Fibroblast of peridontal ligament (primary cell): ENCODE measurements around the gene MIPOL1.

ENCODE experiments used
- DNase-seq: peaks from one replicate; pipeline ENCODE4 v3.0.0-alpha.2; 2010; ENCODE audit errors: extremely low read depth

The MIPOL1 gene

DNA sequence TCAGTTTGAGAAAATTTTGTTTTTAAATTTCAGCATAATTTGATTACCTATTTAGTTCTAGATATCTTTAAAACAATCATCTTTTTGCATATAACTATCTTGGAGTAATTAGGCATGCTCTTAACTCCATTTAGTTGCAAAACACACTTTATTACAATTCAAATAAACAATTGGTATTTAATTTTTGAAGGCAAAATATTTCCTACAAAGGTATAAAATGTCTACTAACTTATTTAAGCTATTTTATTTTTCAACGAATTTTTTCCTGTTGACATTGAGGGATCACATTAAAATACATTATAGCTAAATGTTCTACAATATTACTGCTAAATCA lies 389.0 kb downstream of the MIPOL1 start:
- DNase-seq = no peak

DNA sequence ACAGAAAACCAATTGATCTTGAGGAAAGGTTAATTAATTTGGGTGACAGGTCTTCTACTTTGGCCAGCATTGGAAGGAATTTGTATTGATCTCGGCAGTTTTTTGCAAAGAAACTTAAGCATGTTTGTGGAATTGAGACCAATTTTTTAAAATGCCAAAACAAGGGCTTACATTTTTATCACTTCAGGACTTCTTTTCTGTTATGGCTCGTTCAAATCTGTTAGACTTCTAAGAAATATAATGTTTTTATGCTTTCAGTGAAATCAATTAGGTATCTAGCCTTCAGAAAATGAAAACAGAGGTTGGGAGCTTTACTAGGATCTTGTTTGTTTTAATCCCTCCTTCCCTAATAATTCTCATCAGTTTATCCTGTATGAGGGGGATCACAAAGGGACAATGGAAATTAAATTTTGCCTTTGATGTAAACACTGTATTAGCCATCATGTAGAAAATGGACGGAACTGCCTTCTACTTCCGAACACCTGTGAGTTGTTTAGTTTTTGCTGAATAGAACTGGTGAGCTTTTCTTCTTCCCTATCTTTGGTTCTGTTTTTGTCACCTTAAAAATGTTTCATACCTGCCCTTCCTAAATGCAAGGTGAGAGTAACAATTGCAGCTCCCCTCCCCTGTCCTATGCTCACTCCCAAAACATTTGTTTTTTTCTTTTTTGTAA lies 389.5 kb downstream of the MIPOL1 start:
- peak; percentile 14 for DNase-seq

DNA sequence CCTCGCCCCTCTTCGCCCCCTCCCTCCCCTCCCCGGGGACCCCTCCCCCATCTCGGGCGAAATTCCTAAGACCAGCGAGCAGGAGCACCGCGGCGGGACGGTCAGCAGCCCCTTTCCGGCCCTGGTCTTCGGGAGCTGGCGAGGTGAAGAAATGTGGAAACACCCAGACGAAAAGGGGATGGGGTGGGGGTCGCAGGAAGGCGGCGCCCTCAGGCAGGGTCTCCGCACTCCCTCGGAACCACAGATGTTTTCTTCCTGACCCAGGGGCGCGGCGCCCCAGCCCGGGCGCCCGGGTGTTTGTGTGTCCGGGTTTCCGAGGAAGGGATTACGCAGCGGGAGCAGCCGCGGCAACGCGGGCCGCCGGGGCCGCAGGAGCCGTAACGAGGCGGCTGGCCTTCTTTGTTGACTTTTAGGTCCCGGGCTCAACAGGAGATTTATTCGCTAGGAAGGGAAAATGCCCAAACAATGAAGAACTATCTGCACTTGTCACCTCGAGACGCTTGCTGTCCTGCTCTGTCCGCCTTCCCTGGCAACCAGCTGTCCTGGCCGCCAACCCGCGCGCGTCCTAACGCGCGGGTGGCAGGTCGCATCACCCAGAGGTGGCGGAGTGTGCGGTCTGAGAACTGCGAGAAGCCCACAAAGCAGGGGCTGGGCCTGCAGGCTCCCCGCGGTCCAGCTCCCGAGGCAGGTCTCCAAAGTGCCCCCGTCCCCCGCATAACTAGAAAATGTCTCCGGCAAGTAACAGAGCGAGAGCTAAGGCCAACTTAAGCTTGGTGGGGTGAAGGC lies 390.3 kb downstream of the MIPOL1 start:
- DNase-seq = no peak

DNA sequence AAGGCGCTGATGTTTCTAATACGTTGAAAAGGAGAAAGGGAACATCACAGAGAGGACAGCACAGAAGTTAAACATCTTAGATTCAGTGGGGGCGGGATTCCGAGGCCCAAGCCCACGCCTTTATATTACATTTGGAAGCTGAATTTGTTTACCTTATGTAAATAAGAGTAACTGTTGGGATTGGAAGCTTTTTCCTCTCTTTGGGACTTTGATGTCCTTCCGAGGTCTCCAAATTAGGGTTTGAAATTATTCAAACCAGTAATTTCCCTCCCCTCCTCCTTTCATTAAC lies 390.9 kb downstream of the MIPOL1 start:
- no peak for DNase-seq

DNA sequence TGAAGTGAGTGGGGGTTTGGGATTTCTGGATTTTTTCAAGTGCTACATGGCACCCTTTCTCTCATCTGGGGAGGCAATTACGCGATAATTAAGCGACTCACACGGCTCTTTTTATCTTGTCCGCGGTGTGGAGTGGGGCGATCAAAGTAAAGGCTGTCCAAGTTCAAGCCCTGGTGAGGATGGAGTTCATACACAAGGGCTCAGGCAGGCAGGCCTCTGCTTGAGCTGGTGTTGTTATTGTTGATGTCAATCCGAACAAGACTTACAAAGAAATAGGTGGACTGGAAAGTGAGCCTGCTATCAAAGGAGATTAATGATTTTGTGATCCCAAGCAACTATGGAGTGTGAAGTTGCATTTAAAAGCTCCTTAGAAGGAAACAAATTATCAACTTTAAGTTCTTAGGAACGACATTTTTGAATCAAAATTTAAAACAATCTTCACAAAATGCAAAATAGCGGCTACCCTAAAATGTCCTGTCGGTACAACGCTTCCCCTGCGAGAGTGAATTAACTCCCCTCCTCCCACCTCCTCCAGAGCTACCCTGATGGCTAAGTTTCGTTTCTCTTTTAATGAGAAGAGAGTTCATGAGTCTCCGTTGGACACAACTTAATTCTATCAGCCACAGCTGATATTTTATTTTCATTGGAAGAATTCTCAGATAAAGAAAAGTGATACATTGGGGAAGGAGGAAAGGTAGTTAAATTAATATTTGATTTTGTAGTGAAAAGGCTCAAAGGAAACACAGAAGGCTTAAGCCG lies 391.4 kb downstream of the MIPOL1 start:
- DNase-seq = no peak

DNA sequence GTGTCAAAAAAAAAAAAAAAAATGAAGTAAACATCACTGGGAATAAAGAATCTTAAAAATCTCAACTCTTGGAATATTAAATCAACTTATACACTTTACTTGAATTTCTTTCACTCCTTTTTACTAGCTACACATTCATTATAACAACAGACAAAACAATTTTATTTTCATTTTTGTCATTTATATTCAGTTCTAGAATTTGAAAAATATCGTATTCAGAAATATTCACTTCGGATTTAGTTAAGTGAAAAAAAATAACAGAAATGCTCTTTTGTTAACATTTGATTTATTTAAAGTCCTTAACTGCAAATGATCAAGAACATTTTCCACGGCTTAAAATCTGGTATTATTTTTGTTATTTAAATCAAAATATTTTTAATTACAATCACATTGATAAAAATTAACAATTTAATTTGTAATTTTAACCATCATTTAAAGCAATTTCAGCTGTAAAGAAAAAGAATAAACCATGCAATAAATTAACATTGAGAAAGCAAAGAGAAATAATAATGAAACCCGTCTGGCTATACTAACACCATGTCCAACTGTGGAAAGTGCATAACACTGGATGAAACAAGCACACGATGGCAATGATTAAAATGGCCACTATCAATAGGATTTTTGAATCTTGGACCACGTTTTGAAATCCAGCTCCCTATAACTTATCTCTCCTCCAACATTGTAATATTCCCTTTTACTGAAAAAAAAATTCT lies 392.1 kb downstream of the MIPOL1 start:
- DNase-seq = no peak

DNA sequence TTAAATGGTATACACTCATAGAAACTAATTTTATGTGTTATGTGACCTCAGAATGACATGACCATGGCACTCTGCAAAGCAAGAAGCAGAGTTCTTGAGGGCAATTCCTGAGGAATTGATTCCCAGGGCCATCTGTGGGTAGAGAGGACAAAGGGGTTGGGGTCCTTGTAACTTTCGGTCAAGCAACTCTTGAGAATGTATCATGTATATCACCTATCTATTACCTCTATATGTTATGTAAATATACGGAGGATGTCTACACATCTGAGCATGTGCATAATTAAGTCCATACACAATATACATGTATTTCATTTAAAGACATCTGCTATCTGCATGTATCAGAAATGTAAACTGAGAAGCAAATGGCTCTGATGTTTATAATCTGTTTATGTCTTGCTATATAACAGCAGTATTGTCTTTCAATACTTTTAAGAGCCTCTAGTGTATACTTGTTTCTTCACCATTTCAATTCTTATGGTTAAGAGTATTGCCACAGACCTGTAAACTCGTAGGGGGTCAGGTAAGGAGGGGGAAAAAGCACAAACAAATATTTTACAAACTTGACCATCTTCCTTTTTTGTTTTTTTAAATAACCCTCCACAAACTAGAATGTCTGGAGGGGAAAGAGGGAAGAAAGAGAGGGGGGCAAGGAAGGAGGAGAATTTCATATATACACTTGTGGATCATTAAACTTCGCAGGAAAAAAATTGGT lies 392.8 kb downstream of the MIPOL1 start:
- DNase-seq = no peak

DNA sequence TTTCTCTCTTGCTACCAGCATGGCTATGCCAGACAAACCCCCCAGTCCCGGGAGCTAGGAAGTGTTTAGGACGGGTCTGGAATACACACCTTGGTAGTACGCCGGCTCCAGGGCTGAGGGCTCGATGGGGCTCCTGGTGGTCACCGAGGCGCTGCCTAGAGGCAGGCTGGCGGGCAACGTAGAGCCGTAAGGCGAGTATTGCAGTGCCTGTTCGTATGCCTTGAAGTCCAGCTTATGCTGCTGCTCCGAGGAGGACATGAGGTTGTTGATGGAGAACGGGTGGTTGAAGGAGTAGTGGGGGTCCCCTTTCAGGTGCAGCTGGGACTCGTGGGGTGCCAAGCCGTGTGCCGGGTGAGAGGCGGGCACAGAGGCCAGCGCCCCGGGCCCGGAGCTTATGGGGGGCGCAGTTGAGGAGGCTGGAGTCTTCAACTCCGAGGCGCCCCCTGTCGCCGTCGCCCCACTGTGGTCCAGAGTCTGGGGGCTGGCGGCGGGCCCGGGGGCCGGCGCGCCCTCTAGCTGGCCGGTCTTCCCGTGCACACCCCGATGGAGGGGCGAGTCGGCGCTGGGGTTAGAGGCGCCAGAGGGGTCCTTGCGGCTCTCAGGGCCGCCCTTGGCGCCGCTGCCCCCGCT lies 393.7 kb downstream of the MIPOL1 start:
- DNase-seq = no peak

DNA sequence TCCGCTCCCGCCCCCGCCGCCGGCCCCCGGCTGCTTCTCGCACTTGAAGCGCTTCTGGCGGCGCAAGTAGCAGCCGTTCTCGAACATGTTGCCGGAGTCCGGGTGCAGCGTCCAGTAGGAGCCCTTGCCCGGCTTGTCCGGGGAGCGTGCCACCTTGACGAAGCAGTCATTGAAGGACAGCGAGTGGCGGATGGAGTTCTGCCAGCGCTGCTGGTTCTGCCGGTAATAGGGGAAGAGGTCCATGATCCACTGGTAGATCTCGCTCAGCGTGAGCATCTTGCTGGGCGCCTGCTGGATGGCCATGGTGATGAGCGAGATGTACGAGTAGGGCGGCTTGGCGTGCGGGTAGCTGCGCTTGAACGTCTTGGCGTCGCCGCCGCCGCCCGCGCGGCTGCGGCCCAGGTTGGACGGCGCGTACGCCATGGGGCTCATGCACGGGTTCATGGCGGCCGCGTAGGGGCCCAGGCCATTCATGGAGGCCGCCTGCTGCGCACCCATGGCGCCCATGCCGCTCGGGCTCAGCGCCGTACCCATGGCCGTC lies 394.3 kb downstream of the MIPOL1 start:
- no peak for DNase-seq

DNA sequence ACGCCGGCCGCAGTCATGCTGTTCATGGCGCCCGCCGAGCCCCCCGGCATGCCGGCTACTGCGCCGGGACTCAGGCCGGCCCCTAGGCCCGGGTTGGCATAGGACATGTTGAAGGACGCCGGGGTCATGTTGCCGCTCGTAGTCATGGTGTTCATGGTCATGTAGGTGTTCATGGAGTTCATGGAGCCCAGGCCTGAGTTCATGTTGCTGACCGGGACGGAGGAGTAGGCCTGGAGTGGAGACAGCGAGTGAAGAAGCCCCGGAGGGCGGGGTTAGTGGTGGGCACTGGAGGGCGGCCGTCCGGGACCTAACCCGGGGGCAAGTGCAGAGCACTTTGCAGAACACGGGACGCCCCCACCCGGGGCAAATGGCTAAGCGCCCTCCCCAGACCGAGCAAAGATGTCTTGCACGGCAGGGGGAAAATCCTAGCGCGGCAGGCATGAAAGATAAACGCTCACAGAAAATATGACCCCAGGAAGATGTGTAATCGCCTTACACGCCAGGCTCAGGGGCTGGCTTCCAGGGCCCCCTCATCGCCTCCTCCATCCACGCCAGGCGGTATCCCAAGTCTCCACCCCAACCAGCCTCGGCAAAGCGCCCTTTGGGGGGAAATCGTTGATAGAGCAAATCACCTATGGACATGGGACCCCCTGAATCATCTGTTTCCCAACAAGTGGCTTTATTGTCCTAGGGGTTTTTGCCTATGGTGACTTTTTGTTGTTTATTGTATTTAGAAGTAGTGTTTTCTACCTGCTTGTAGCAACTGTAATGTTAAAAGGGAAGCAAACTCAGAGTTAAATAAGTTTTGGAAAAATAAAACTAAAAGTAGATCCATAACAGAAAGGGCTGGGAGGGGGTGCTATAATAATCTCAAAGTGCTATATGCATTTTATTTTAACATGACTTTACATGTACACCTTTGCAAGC lies 395.0 kb downstream of the MIPOL1 start:
- no peak for DNase-seq

DNA sequence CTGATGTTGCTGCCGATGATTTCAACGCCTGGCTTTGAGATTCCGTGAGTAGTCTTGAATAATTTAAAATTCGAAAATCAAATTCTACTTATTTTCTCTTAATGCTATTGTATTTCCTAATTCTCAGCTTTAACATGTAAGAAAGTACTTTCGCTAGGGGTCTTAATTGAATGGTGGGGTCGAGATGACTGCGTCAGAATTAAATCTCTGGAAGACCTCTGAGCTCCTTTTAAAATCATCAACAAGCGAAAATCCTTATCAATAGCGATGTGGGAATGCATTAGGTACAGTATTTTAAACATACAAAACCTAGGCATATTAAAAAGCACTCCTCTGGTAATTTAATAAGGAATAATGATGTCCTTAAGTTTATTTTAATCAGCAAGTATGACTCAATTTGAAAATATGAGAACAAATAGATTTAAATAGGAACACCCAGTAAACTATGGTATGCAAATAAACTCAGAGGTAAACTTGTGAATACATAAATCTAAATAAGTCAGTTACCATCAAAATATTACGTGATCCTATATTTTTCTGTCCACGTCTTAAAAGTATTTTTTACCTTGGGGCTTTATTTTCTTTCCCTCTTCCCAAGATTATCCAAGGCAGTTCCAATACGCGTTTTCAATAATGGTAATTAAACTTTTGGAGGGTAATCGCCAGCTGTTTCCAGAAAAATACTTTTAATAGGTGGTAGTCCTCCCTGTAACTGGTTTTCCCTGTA lies 395.9 kb downstream of the MIPOL1 start:
- no peak for DNase-seq

DNA sequence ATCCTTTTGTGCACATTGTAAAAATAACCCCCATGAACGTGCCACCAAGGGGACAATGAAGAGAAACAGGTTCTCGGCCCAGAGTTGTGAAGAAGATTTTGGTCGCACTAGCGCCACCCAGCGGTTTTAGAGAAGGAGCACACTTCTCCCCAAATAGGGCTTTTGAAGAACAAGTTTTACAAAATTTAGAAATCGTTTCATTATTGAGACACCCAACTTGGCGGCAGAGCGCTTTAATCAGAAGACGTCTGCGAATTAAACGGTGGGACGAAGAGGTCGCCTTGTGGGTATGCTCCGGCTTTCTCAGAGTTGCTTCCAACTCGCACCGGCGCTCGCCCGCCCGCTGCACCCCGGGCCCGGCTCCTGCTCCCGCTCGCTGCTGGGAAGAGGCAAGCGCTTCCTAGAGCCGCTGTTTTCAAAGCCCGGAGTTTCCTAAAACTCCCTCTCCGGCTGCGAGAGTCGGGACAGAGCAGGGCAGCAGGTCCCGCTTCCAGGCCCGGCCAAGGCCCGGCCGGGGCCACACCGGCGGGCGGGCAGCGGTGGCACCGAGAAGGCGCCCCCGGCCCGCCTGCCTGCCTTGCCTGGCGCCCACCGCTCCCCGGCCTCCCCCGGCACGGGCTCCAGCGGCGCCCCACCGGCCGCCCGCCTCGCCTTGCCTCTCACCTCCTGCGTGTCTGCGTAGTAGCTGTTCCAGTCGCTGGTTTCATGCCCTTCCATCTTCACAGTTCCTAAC lies 396.7 kb downstream of the MIPOL1 start:
- peak; percentile 89 for DNase-seq

DNA sequence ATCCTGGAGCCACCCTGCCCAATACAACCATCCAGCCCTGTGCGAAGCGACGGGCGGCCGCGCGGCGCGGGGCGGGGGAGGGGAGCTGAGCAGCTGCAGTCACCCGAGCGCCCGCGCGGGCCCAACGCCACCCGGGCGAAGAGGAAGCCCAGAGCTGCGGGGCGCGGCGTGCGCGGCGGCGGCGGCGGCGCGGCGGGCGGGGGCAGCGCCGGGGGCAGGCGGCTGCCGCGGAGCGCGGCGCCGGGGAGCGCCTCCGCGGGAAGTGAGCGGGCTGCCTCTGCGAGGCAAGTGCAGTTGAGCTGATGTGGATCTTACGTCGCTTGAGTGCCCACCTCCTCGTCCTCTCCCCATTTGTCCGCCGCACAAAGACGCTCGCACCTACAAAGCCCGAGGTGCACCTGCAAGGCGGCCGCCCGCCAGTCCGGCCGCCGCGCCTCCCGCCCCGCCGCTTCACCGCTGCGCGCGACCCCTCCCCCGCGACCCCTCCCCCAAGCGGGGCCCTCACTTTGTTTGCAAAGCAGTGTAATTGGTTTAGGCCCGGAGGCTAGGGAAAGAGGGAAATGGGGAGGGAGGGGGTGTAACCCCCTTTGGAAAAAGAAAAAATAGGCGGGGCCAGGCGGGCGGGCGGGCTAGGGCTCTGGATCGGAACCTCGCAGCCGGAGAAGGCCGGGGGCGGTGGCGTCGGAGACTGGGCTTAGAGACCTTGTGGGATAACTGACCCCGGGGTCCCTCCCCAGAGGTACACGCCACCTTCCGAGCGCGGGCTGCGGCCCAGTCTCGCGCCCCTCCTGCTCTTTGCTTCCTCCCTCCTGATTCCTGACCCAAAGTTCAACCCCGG lies 397.5 kb downstream of the MIPOL1 start, which contains the start of the genes FOXA1 and TTC6:
TSS of gene FOXA1 (minus strand) at position 279 of the 838 bp plus-strand sequence. CDS start at position 2, 277 bp downstream.
TSS of gene TTC6 (plus strand) at position 659 of the 838 bp plus-strand sequence. CDS start 26,436 bp downstream, outside the sequence.
- DNase-seq = no peak

DNA sequence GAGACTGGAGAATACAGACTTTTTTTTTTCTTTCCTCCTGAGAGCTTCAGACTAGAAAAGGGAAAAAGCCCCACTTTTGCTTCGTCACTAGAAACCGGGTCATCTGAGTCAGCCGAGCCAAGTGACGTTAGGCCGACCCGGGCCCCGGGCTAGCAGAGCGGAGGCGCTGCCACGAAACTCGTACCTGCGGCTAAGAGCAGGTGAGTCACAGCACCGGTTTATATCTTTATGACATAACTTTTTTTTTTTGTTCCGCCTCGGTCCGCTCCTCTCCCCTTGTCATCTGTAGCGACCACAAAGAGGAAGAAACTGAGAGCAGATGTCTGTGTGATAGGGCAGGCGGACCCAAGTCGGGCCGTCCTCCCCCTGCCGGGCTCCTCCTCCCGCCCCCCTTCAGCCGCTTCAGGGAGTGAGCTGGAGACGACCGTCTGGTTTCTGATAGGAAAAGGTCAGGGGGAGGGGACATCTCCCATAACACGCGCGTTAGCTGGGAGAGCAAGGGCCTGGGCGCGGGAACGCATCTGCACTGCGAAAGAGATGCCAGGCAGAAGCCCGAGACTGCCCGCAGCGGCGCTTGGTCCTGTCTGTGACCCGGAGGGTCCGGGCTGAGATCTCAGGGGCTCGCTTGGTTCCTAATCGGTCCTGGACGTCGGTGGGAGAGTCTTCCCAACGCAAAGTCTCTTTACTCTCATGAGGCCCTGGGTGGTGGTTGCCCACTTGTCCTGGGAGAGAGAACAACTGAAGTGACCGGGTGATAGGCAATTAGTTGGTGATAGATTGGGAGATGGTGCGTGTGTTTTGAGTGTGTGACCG lies 398.3 kb downstream of the MIPOL1 start:
- DNase-seq = no peak

DNA sequence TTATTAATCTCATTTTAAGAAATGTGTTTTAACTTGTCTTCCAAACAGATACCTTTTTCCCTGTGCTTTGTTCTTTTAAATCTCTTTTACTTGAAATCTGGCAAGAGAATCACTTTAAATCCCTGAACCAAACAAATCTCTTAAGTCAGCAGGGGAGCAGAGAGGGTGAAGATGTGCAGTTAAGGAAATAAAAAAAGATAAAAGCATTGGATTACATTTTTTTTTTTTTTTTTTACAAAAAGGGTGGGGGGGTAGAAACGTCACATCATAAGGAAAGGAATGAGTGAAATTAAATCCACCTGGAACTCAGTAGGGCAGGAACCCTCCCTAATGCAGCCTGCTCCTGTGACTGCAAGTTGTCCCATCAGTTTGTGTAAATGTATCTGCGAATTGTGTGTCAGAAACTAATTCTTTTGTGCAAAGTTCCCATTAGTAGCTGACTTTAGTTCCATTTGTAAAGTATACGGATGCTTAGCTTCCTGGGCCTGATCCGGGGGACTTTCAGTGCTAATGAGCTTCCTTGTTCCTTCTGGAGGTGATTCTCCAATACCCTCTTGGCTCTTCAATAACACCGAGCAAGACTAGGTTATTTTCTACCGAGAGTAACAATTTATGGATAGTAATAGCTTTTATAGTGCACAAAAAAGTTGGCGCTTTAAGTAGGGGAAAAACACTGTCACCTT lies 399.2 kb downstream of the MIPOL1 start:
- no peak for DNase-seq

DNA sequence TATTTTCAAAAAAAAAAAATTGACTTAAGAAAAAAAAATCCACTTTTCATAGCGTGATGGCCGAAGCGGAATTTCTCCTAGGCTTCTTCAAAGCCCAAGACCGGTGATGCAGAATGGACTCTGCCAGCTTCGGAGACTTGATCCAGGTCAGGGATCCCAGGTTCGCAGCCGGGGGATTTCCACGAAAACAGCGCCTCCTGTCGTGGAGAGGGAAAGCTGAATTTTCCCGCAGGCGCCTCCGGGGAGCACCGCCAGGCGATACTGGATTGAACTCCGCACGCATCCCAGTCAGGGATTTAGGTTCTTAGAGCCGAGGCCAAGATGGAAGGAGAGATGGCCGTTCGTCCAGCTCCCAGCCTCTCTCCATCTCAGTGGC lies 399.8 kb downstream of the MIPOL1 start:
- DNase-seq = no peak
